PC-3 (cell line): ENCODE measurements around the gene PLOD3. TPM values are rescaled to one million over a fixed set of nuclear protein-coding genes. Genes with fewer than 3 reads are reported as not detected.
"Not testable (repeated sequence)": the region's sequence is repeated elsewhere in the genome, so short reads cannot be mapped to it uniquely, and the experiment has no call there.

ENCODE experiments used
- ATAC-seq: fragments of 200-7000 bp; cut with Tn5 transposase; 2 replicates; pipeline ENCODE4 v1.9.1; 2020; ENCODE audit warnings: mild to moderate bottlenecking, moderate library complexity
- BruUV-seq: library from RNA; stranded (reverse); fragments of 400-500 nt; replicated peaks from 2 replicates; lab custom pipeline; 2021; lab: Mats Ljungman, UMichigan
- CTCF ChIA-PET: fragments of 300-600 bp; sonication (Branson Sonifier 250); formaldehyde crosslinking; loops from one replicate; lab custom pipeline; 2022; ENCODE audit warnings: antibody characterized with exemption; lab: Charles Lee
- POLR2A ChIA-PET: fragments of 300-600 bp; sonication (Branson Sonifier 250); formaldehyde crosslinking; loops from one replicate; lab custom pipeline; 2022; ENCODE audit warnings: antibody characterized with exemption; ENCODE audit not compliant: unreplicated experiment; lab: Charles Lee
- DNase-seq: peaks from one replicate; pipeline ENCODE4 v3.0.0-alpha.2; 2015
- H2AFZ ChIP-seq: fragments of 300-600 bp; sonication (generic); 2 replicates; pipeline ENCODE4 v1.6.0; 2016; ENCODE audit warnings: antibody characterized with exemption, low read length
- H3F3A ChIP-seq: fragments of 300-600 bp; sonication (generic); one replicate; pipeline ENCODE4 v1.6.0; 2017; ENCODE audit warnings: antibody characterized with exemption, low read length, control low read depth, mild to moderate bottlenecking; ENCODE audit not compliant: unreplicated experiment
- H3K27ac ChIP-seq: fragments of 300-600 bp; sonication (generic); 2 replicates; pipeline ENCODE4 v1.5.1; 2016; ENCODE audit warnings: mild to moderate bottlenecking, low read length
- H3K27me3 ChIP-seq: fragments of 300-600 bp; sonication (generic); 2 replicates; pipeline ENCODE4 v1.6.1; 2016; ENCODE audit warnings: low read length, mixed read lengths
- H3K36me3 ChIP-seq: fragments of 300-600 bp; sonication (generic); 2 replicates; pipeline ENCODE4 v1.6.1; 2016; ENCODE audit warnings: low read depth, mixed run types, low read length, mixed read lengths
- H3K4me1 ChIP-seq: fragments of 300-600 bp; sonication (generic); 2 replicates; pipeline ENCODE4 v1.5.1; 2016; ENCODE audit warnings: low read length; ENCODE audit not compliant: insufficient read depth
- H3K4me2 ChIP-seq: fragments of 300-600 bp; sonication (generic); 2 replicates; pipeline ENCODE4 v1.6.0; 2016; ENCODE audit warnings: low read length
- H3K4me3 ChIP-seq: fragments of 300-600 bp; sonication (generic); 2 replicates; pipeline ENCODE4 v1.5.1; 2016; ENCODE audit warnings: mild to moderate bottlenecking, low read length, mixed read lengths
- H3K79me2 ChIP-seq: fragments of 300-600 bp; sonication (generic); 2 replicates; pipeline ENCODE4 v1.6.1; 2017; ENCODE audit warnings: low read length, mixed read lengths
- H3K9ac ChIP-seq: fragments of 300-600 bp; sonication (generic); 2 replicates; pipeline ENCODE4 v1.6.0; 2016; ENCODE audit warnings: mild to moderate bottlenecking, low read length
- H3K9me2 ChIP-seq: fragments of 300-600 bp; sonication (generic); replicated peaks from 2 replicates; pipeline ENCODE4 v1.6.1; 2016; ENCODE audit warnings: mixed run types, low read length, mixed read lengths
- H3K9me3 ChIP-seq: fragments of 300-600 bp; sonication (generic); 2 replicates; pipeline ENCODE4 v1.6.1; 2016; ENCODE audit warnings: low read length, mixed read lengths
- H4K20me1 ChIP-seq: fragments of 300-600 bp; sonication (generic); 2 replicates; pipeline ENCODE4 v1.6.1; 2016; ENCODE audit warnings: low read length, mixed read lengths
- EZH2 ChIP-seq: fragments of 300-600 bp; sonication (generic); IDR thresholded peaks from one replicate; pipeline ENCODE4 v1.6.1; 2017; ENCODE audit warnings: antibody characterized with exemption, mild to moderate bottlenecking, low read length; ENCODE audit not compliant: unreplicated experiment
- EZH2phosphoT487 ChIP-seq: fragments of 300-600 bp; sonication (generic); IDR thresholded peaks from 2 replicates; pipeline ENCODE4 v1.6.1; 2018; ENCODE audit warnings: mild to moderate bottlenecking, antibody characterized with exemption, low read length, borderline replicate concordance
- intact Hi-C: fragments of 100-400 bp; cut with micrococcal nuclease; formaldehyde crosslinking; loops from 2 replicates; pipeline ENCODE4 v1.9.0; 2023
- total RNA-seq: library from RNA; depleted of rRNA; stranded (reverse); fragments of >200 nt; gene quantifications from 2 replicates; pipeline ENCODE4 v1.2.3, GENCODE V29; 2014
- TF ChIP-seq, protein P1 (sequence below): fragments of 300-600 bp; sonication (generic); conservative IDR thresholded peaks from 2 replicates; pipeline ENCODE4 v1.5.1; 2017; ENCODE audit warnings: antibody characterized with exemption, low read depth, mild to moderate bottlenecking, low read length

The PLOD3 gene
- total RNA-seq, 1 experiment from 2014 or later = 66.6 TPM

DNA sequence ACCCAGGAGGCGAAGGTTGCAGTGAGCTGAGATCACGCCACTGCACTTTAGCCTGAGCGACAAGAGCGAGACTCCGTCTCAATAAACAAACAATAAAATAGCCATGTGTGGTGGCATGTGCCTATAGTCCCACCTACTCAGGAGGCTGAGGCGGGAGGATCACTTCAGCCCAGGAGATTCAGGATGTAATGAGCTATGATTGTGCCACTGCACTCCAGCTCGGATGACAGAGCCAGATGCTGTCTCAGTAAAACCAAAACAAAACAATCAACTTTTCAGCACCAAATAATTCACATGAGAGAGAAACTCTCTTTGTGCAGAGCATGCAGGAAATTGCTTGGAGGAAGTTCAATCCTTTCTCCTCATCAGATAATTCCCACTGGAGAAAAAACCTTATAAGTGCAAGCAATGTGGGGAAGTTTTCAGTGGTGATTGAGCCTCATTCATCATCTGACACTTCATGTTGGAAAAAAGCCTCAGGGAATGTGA lies 40.9 kb upstream of the PLOD3 start:
- Histone ChIP-seq H3F3A (no peaks in the 10 kb centered on the region), H3K4me2 (no peak overlapping the region), H3K9ac (no peak overlapping the region), H2AFZ (no peak overlapping the region), H3K4me1 (no peaks in the 10 kb centered on the region), H3K27me3 (no peaks in the 10 kb centered on the region), H3K79me2 (no peaks in the 10 kb centered on the region), H3K36me3 (no peaks in the 10 kb centered on the region), H4K20me1 (no peaks in the 10 kb centered on the region), H3K9me3 (no peaks in the 10 kb centered on the region), H3K9me2 (no peaks in the 10 kb centered on the region), H3K27ac (no peak overlapping the region), H3K4me3 (no peak overlapping the region)
- TF ChIP-seq EZH2phosphoT487 = no peak
- TF ChIP-seq EZH2 = no peak
- TF ChIP-seq, protein P1, sequence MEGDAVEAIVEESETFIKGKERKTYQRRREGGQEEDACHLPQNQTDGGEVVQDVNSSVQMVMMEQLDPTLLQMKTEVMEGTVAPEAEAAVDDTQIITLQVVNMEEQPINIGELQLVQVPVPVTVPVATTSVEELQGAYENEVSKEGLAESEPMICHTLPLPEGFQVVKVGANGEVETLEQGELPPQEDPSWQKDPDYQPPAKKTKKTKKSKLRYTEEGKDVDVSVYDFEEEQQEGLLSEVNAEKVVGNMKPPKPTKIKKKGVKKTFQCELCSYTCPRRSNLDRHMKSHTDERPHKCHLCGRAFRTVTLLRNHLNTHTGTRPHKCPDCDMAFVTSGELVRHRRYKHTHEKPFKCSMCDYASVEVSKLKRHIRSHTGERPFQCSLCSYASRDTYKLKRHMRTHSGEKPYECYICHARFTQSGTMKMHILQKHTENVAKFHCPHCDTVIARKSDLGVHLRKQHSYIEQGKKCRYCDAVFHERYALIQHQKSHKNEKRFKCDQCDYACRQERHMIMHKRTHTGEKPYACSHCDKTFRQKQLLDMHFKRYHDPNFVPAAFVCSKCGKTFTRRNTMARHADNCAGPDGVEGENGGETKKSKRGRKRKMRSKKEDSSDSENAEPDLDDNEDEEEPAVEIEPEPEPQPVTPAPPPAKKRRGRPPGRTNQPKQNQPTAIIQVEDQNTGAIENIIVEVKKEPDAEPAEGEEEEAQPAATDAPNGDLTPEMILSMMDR = no peak
- POLR2A ChIA-PET = no interaction called here
- intact Hi-C loops = no loop called here
- no TSS peak for BruUV-seq
- CTCF ChIA-PET = interaction anchor here (0.5 kb wide), 1 partner anchor 33 kb away, joined by 7 read pairs; no protein-coding TSS in a partner anchor
- ATAC-seq (no peak), DNase-seq (no peak)

DNA sequence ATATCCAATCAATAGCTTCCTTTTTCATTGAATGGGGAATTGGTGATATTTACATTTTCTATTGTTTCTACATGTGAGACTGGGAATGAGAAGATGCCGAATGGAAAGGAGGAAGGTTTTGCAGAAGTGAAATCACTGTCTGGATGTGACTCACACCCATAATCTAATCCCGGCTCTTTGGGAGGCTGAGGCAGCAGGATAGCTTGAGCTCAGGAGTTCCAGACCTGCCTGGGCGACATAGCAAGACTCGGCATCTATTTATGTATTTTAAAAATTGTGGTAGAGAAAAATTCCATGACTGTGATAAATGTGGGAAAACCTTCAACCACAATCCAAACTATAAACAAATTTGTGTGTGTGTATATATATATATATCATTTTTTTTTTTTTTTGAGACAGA lies 38.4 kb upstream of the PLOD3 start:
- intact Hi-C loops = no loop called here
- POLR2A ChIA-PET = no interaction called here
- CTCF ChIA-PET = interaction anchor here (0.6 to 0.7 kb wide), 2 partner anchors 27 to 287 kb away, joined by 5 to 10 read pairs; no protein-coding TSS in a partner anchor
- H2AFZ ChIP-seq = no peak overlapping the region
- H3K4me3 ChIP-seq = no peak overlapping the region
- H3K27me3 ChIP-seq = no peaks in the 10 kb centered on the region
- no peaks in the 10 kb centered on the region for H3K36me3 ChIP-seq
- H4K20me1 ChIP-seq = no peaks in the 10 kb centered on the region
- H3K9me2 ChIP-seq = no peaks in the 10 kb centered on the region
- no peak overlapping the region for H3K4me2 ChIP-seq
- no peak overlapping the region for H3K9ac ChIP-seq
- DNase-seq = no peak
- TF ChIP-seq, protein P1 = no peak
- TF ChIP-seq EZH2phosphoT487 (no peak), EZH2 (no peak)
- no peaks in the 10 kb centered on the region for H3K9me3 ChIP-seq
- ATAC-seq = no peak
- H3F3A ChIP-seq = no peaks in the 10 kb centered on the region
- no peaks in the 10 kb centered on the region for H3K4me1 ChIP-seq
- peaks cover 13% of the 10 kb centered on the region for H3K79me2 ChIP-seq
- H3K27ac ChIP-seq = no peak overlapping the region
- no TSS peak for BruUV-seq

DNA sequence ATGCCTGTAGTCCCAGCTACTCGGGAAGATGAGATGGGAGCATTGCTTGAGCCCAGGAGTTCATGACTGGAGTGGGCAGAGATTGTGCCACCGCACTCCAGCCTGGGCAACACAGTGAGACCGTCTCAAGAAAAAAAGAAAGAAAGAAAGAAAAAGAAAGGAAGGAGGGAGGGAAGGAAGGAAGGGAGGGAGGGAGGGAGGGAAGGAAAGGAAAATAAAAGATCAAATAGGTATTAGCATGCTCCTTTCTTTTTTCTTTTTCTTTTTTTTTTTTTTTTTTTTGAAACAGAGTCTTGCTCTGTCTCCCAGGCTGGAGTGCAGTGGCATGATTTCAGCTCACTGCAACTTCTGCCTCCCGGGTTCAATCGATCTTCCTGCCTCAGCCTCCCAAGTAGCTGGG lies 35.8 kb upstream of the PLOD3 start:
- H4K20me1 ChIP-seq, H3K9me3 ChIP-seq, intact Hi-C loops, H3K27ac ChIP-seq, ATAC-seq, DNase-seq, H3K4me1 ChIP-seq, BruUV-seq, H3K27me3 ChIP-seq, H3K9ac ChIP-seq, H3F3A ChIP-seq, H3K36me3 ChIP-seq, H3K9me2 ChIP-seq: not testable (repeated sequence)
- peaks cover 34% of the 10 kb centered on the region for H3K79me2 ChIP-seq
- peak overlapping the region; percentile 91; the same call in 1 of the 2 replicates for H2AFZ ChIP-seq
- peak overlapping the region; percentile 77 for H3K4me2 ChIP-seq
- H3K4me3 ChIP-seq = peak overlapping the region; percentile 99; the same call in 1 of the 2 replicates
- POLR2A ChIA-PET = interaction anchor here (0.6 kb wide), 1 partner anchor 12 kb away, joined by 5 read pairs; no protein-coding TSS in a partner anchor
- CTCF ChIA-PET = interaction anchor here (1.0 to 3.6 kb wide), 2 partner anchors 9 to 30 kb away, joined by 4 to 15 read pairs; no protein-coding TSS in a partner anchor
